Measurements from ENCODE around the gene PLXDC2. TPM values are rescaled to one million over a fixed set of nuclear protein-coding genes. Genes with fewer than 3 reads are reported as not detected.

Gene PLXDC2
- total and polyA plus RNA-seq, 10 of the 15 experiments (the other 5 are each of a cell fraction or from before 2014, with no cell fraction given), result 0.05 to 1.8 (median 0.14) TPM; not detected in 2

GRCh38 chr10:19857876-19858275 is 41.6 kb downstream of the PLXDC2 start:
- ChIA-PET POLR2A (no interaction called here), CTCF (interaction anchor here (0.8 kb wide), 1 partner anchor 193 kb away, joined by 3 read pairs; no protein-coding TSS in a partner anchor), RAD21 (ENCODE audit: unreplicated experiment) (no interaction called here), SMC1A (ENCODE audit: uncharacterized antibody, unreplicated experiment) (no interaction called here)
- Histone ChIP-seq H2AFZ (ENCODE audit: control insufficient read depth, low read depth, low read length) (no peak overlapping the region), H3K9ac (ENCODE audit: control insufficient read depth, insufficient read depth, low read length) (no peak overlapping the region), H3K4me3 (no peak overlapping the region), H3K4me1 (ENCODE audit: control insufficient read depth, insufficient read depth, low read length) (no peaks in the 10 kb centered on the region), H4K20me1 (ENCODE audit: control insufficient read depth, insufficient read depth) (no peaks in the 10 kb centered on the region), H3K79me2 (ENCODE audit: control insufficient read depth, insufficient read depth, low read length) (no peaks in the 10 kb centered on the region), H3K27ac (ENCODE audit: control insufficient read depth, insufficient read depth) (no peak overlapping the region), H3K4me2 (ENCODE audit: control insufficient read depth, insufficient read depth) (no peak overlapping the region), H3K36me3 (ENCODE audit: control insufficient read depth in 2 of 2, insufficient read depth in 2 of 2, low read length in 1 of 2) (no peaks in the 10 kb centered on the region), H3K27me3 (replicated peaks in 1 of 2; ENCODE audit: control insufficient read depth in 2 of 2, insufficient read depth in 2 of 2, low read length in 1 of 2) (no peaks in the 10 kb centered on the region), H3K9me3 (replicated peaks; ENCODE audit: control insufficient read depth, insufficient read depth, low read length) (no peaks in the 10 kb centered on the region)
- ATAC-seq, result no peak
- no peak for DNase-seq (ENCODE audit: low read depth, low spot score)
- no peak for FAIRE-seq
- intact Hi-C loops (cut with micrococcal nuclease; ENCODE audit: unreplicated experiment), result no loop called here
- no TSS peak for BruUV-seq (replicated peaks)
- 0% methylated on average over 3 of the region's 3 CpGs for whole genome bisulfite sequencing (ENCODE audit: insufficient coverage, insufficient replicate concordance, low lambda C conversion rate, missing lambda C conversion rate)
- in situ Hi-C loops (cut with MboI), result no loop called here
- TF ChIP-seq FOXK2 (IDR thresholded peaks at IDR 0.05) (no peak), PAX8 (IDR thresholded peaks at IDR 0.05) (no peak), CREB1 (IDR thresholded peaks at IDR 0.05; ENCODE audit: low read depth) (no peak), EP300 (IDR thresholded peaks at IDR 0.05; ENCODE audit: borderline replicate concordance in 1 of 2, control insufficient read depth in 1 of 2, low read depth in 2 of 2, low read length in 2 of 2) (no peak)

- Histone ChIP-seq H3K4me3 (no peak overlapping the region), H3K27me3 (replicated peaks in 1 of 2; ENCODE audit: control insufficient read depth in 2 of 2, insufficient read depth in 2 of 2, low read length in 1 of 2) (no peaks in the 10 kb centered on the region), H3K4me1 (ENCODE audit: control insufficient read depth, insufficient read depth, low read length) (no peaks in the 10 kb centered on the region), H3K4me2 (ENCODE audit: control insufficient read depth, insufficient read depth) (no peak overlapping the region), H3K36me3 (ENCODE audit: control insufficient read depth in 2 of 2, insufficient read depth in 2 of 2, low read length in 1 of 2) (no peaks in the 10 kb centered on the region), H3K27ac (ENCODE audit: control insufficient read depth, insufficient read depth) (no peak overlapping the region), H2AFZ (ENCODE audit: control insufficient read depth, low read depth, low read length) (no peak overlapping the region), H4K20me1 (ENCODE audit: control insufficient read depth, insufficient read depth) (no peaks in the 10 kb centered on the region), H3K9me3 (replicated peaks; ENCODE audit: control insufficient read depth, insufficient read depth, low read length) (no peaks in the 10 kb centered on the region), H3K9ac (ENCODE audit: control insufficient read depth, insufficient read depth, low read length) (no peak overlapping the region), H3K79me2 (ENCODE audit: control insufficient read depth, insufficient read depth, low read length) (no peaks in the 10 kb centered on the region)
- no TSS peak for BruUV-seq (replicated peaks)
- TF ChIP-seq ZBTB11 (CRISPR knock-in tag; IDR thresholded peaks at IDR 0.05) (no peak), JUNB (IDR thresholded peaks at IDR 0.05) (no peak)
- ChIA-PET SMC1A (ENCODE audit: uncharacterized antibody, unreplicated experiment) (no interaction called here), RAD21 (ENCODE audit: unreplicated experiment) (no interaction called here), POLR2A (no interaction called here), CTCF (no interaction called here)
- intact Hi-C loops (cut with micrococcal nuclease; ENCODE audit: unreplicated experiment), result no loop called here
- in situ Hi-C loops (cut with MboI), result no loop called here
- no peak for DNase-seq (ENCODE audit: low read depth, low spot score)
- FAIRE-seq, result no peak
- WGBS (ENCODE audit: insufficient coverage, insufficient replicate concordance, low lambda C conversion rate, missing lambda C conversion rate), result 5% methylated on average over 1 of the region's 1 CpG
- ATAC-seq, result no peak
Measured at GRCh38 chr10:19860107-19860506, 43.9 kb downstream of the PLXDC2 start.
